Right lobe of liver (tissue), 6 donors: ENCODE data around the gene GLYATL1B. TPM values are rescaled to one million over a fixed set of nuclear protein-coding genes. Genes with fewer than 3 reads are reported as not detected.
"Not testable (repeated sequence)": the region's sequence is repeated elsewhere in the genome, so short reads cannot be mapped to it uniquely, and the experiment has no call there.

ENCODE experiments used
- ATAC-seq, 4 donors: fragments of 200-7000 bp; cut with Tn5 transposase; one replicate each; pipeline ENCODE4 v1.9.1; 2020; ENCODE audit warnings: mild to moderate bottlenecking in 4 of 4, moderate library complexity in 4 of 4
- DNase-seq, 3 donors: peaks; one replicate each; pipeline ENCODE4 v3.0.0-alpha.2; 2020
- H3K27ac ChIP-seq, 3 donors: fragments of 200-600 bp; one replicate each; pipeline ENCODE4 v1.8.0; 2022
- H3K27me3 ChIP-seq, 2 donors: fragments of 200-600 bp; one replicate each; pipeline ENCODE4 v1.8.0; 2022
- H3K36me3 ChIP-seq, 4 donors: fragments of 200-600 bp; sonication (generic) in 1 of 4; one replicate each; pipeline versions ENCODE4 v1.5.1 to v1.8.0; 2017 to 2022; ENCODE audit warnings: control low read depth in 1 of 4
- H3K4me1 ChIP-seq, 4 donors: fragments of 200-600 bp; sonication (generic) in 1 of 4; one replicate each; pipeline versions ENCODE4 v1.5.1 to v1.8.0; 2017 to 2022; ENCODE audit warnings: control low read depth in 1 of 4
- H3K4me3 ChIP-seq, 3 donors: fragments of 200-600 bp; one replicate each; pipeline ENCODE4 v1.8.0; 2022
- H3K9me3 ChIP-seq, 4 donors: fragments of 200-600 bp; sonication (generic) in 1 of 4; one replicate each; pipeline versions ENCODE4 v1.5.1 to v1.8.0; 2017 to 2022; ENCODE audit warnings: control low read depth in 1 of 4
- POLR2A ChIP-seq: fragments of 450-650 bp; IDR thresholded peaks from one replicate; pipeline ENCODE4 v1.6.1; 2017; ENCODE audit warnings: antibody characterized with exemption, mild to moderate bottlenecking
- WGBS: methylation state at CpG from one replicate; pipeline ENCODE4 v1.1.6; 2018; ENCODE audit warnings: low coverage, low lambda C conversion rate; ENCODE audit not compliant: insufficient coverage; ENCODE audit errors: missing lambda C conversion rate; 5-methylcytosine and 5-hydroxymethylcytosine counted together
- intact Hi-C, 2 donors: fragments of 100-400 bp; cut with DNase I; formaldehyde crosslinking; loops; one replicate each; pipeline versions ENCODE4 v1.11.2 to v1.14.1; 2022
- long read RNA-seq: library from polyadenylated mRNA; unstranded; transcript quantifications from one replicate; pipeline ENCODE4 v2.0.0, GENCODE V29; 2019
- total RNA-seq, 6 experiments: library from RNA; depleted of rRNA in 2 of 6; stranded (reverse); fragments of >200 nt in 2 of 6; fragmentation: NEBNext Ultra II Directional in 3 of 6; extraction: Animal tissue kit (Norgen Biotek cat#: 25700) in 3 of 6; gene quantifications; one replicate each; pipeline versions ENCODE4 v1.1.0 to v1.2.4, GENCODE V29; 2016 to 2023
- TF ChIP-seq, protein P1 (sequence below), 4 donors: fragments of 200-600 bp in 3 of 4; fragments of 450-650 bp in 1 of 4; IDR thresholded peaks; one replicate each; pipeline versions ENCODE4 v1.5.1 to v1.8.0; 2016 to 2022; ENCODE audit warnings: antibody characterized with exemption in 4 of 4, mild to moderate bottlenecking in 2 of 4
- donor health status: DM: no; HTN: yes; CAD: no.
- donor health status: DM: no; HTN: no; CAD: no.
- donor health status: DM: no; HTN: no; CAD: no.
- donor health status: DM: no; HTN: yes; CAD: no.
- donor health status: DM: no; HTN: yes; CAD: no.

Gene GLYATL1B, protein sequence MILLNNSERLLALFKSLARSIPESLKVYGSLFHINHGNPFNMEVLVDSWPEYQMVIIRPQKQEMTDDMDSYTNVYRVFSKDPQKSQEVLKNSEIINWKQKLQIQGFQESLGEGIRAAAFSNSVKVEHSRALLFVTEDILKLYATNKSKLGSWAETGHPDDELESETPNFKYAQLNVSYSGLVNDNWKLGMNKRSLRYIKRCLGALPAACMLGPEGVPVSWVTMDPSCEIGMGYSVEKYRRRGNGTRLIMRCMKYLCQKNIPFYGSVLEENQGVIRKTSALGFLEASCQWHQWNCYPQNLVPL
- total RNA-seq, result 1 to 10 TPM in 1 of 6 experiments, not detected in 5; 2.6 TPM
- long read RNA-seq, result 0 reads

DNA sequence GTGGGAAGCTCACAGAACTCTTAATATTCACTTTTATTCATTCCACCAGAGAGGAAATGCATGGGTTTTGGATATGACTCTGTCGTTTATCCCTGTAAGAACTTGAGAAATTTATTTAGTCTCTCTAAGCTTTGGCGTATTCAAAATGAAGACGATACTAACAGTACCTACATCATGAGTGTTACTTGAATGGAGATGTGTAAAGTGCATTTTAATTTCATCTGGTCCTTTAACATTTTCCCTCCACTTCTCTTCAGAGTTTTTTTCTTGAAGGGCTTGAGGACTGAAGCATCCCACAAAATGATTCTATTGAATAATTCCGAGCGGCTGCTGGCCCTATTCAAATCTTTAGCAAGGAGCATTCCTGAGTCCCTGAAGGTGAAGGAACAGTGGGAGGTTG lies at the start of gene GLYATL1B:
TSS of gene GLYATL1B (plus strand) at position 301 of the 400 bp plus-strand sequence. CDS start at position 301, 0 bp downstream.
- WGBS, result 90% methylated on average over 5 of the region's 5 CpGs

DNA sequence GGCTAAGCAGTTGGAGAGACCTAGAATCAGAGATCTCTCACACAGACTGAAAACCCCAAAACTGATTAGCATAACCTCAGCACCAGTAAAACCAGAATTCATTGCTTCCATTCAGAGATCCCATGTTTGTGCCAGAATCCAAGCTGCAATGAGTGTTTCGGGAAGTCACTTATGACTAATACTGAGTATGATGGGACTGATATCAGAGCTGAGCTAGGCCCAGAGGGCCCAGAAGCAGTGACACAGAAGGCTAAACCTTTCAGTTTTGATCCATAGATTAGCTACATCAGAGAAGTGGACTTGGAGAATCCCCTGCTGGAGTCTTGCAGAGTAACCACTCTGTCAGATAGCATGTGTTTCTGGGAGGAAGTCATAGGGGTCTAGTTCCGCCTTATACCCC lies 49.6 kb upstream of the GLYATL1B start:
- WGBS, result 83% methylated on average over 1 of the region's 2 CpGs
- ATAC-seq, H3K36me3 ChIP-seq, H3K27ac ChIP-seq, H3K4me3 ChIP-seq, H3K4me1 ChIP-seq, H3K27me3 ChIP-seq, intact Hi-C loops, H3K9me3 ChIP-seq, DNase-seq: not testable (repeated sequence)

More for the DNA sequence above, at the start of gene GLYATL1B:
- H3K36me3 ChIP-seq, DNase-seq, H3K27me3 ChIP-seq, H3K27ac ChIP-seq, intact Hi-C loops, ATAC-seq, H3K9me3 ChIP-seq, H3K4me1 ChIP-seq, H3K4me3 ChIP-seq: not testable (repeated sequence)

DNA sequence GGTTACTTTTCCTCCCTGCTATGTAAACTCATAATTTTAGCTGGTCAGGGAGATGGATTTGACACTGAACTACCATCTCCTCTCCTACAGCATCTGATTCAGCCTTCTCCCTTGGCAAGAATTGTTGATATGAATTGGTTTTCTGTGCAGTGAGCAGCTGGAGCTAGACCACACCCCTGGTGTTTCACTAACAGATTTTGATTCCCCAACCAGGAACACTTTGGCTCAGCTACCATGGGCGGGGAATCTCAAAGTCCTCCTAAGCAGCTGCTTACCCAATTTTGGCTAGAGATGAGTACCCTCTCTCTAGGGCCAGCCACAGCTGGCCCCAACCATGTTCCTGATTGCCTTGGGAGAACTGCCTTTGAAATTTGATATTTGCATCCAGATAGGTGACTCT lies 48.7 kb upstream of the GLYATL1B start:
- DNase-seq (peak in 2 of 3 donors; percentile 55 to 79), ATAC-seq (peak; percentile 92 to 98 (median 96))
- H3K36me3 ChIP-seq, H3K27me3 ChIP-seq, H3K4me1 ChIP-seq, H3K27ac ChIP-seq, H3K4me3 ChIP-seq, H3K9me3 ChIP-seq, intact Hi-C loops: not testable (repeated sequence)
- no CpG with 5 or more reads among the region's 1 CpG for WGBS

DNA sequence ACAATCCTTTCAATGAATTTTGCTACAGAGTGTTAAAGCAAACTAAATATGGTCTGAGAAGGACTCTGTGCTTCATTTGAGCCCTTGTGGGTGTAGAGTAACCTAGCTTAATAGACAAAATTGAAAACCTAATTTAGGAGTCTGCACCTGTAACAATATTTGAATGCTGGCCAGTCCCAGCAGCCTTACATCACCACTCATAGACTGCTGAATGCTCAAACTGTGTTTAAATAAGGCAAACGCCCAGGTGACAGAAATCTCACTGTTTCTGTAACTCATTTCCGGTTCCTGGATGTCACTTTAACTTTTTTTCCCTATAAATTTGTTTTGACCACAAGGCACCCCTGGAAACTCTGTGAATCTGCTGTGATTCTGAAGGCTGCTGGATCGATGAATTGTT lies 45.5 kb upstream of the GLYATL1B start:
- WGBS, result 40% methylated on average over 3 of the region's 3 CpGs
- H3K4me3 ChIP-seq, result no peak overlapping the region
- H3K27me3 ChIP-seq, result no peaks in the 10 kb centered on the region
- intact Hi-C loops, result no loop called here
- H3K36me3 ChIP-seq, result no peaks in the 10 kb centered on the region
- no peak overlapping the region for H3K27ac ChIP-seq
- ATAC-seq (peak in 1 of 4 donors; percentile 63), DNase-seq (no peak)
- no peak for TF ChIP-seq POLR2A
- TF ChIP-seq, protein P1, sequence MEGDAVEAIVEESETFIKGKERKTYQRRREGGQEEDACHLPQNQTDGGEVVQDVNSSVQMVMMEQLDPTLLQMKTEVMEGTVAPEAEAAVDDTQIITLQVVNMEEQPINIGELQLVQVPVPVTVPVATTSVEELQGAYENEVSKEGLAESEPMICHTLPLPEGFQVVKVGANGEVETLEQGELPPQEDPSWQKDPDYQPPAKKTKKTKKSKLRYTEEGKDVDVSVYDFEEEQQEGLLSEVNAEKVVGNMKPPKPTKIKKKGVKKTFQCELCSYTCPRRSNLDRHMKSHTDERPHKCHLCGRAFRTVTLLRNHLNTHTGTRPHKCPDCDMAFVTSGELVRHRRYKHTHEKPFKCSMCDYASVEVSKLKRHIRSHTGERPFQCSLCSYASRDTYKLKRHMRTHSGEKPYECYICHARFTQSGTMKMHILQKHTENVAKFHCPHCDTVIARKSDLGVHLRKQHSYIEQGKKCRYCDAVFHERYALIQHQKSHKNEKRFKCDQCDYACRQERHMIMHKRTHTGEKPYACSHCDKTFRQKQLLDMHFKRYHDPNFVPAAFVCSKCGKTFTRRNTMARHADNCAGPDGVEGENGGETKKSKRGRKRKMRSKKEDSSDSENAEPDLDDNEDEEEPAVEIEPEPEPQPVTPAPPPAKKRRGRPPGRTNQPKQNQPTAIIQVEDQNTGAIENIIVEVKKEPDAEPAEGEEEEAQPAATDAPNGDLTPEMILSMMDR (IDR thresholded peaks at IDR 0.05), result no peak
- no peaks in the 10 kb centered on the region for H3K4me1 ChIP-seq
- no peaks in the 10 kb centered on the region for H3K9me3 ChIP-seq

DNA sequence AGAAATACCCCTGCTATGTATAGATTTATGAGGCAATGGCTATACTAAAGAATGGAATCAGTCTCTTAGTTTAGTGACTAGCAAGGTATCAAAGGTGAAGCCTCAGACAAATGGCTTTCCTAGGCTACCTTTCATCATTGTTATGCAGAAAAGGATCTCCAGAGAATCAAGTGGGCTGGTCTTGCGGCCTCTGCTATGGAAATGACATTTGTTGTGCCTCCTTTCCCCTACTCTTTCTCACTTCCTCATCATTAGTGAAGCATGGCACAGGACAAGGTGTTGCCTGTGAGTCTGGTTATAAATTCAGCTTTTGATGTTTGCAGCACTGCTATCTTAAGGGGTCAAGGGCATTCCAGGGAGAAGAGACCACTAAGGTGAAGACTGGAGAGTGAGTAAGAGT lies 34.7 kb upstream of the GLYATL1B start:
- not testable (repeated sequence) for H3K4me3 ChIP-seq, H3K36me3 ChIP-seq

DNA sequence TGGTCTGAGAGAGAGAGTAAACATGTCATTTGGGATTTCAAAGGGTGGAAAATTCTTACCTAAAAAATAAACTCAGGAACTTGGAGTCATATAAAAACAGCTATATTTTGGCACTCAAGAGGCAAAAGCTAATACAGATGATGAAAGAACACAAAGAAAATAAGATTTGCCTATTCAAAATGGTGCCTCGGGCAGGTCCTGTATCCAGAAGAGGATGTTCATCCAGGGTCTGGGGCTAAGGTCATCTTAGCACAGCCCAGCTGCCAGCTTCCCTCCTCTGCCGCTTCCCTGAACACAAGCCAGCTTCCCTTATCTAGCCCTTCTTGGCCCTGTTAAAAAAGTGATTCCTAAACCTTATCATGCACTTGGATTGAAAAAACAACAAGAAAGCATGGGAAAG lies 33.8 kb upstream of the GLYATL1B start:
- whole genome bisulfite sequencing, result 12% methylated on average over 2 of the region's 2 CpGs
- H3K4me3 ChIP-seq, H3K27ac ChIP-seq, H3K9me3 ChIP-seq, intact Hi-C loops, H3K27me3 ChIP-seq, H3K4me1 ChIP-seq, H3K36me3 ChIP-seq: not testable (repeated sequence)
- ATAC-seq (peak; percentile 73 to 98 (median 88)), DNase-seq (peak in 1 of 3 donors; percentile 67)

More for the DNA sequence above, 34.7 kb upstream of the GLYATL1B start:
- H3K27ac ChIP-seq, H3K4me1 ChIP-seq, ATAC-seq, intact Hi-C loops, DNase-seq, H3K27me3 ChIP-seq, H3K9me3 ChIP-seq: not testable (repeated sequence)
- WGBS, result no CpG with 5 or more reads among the region's 1 CpG

DNA sequence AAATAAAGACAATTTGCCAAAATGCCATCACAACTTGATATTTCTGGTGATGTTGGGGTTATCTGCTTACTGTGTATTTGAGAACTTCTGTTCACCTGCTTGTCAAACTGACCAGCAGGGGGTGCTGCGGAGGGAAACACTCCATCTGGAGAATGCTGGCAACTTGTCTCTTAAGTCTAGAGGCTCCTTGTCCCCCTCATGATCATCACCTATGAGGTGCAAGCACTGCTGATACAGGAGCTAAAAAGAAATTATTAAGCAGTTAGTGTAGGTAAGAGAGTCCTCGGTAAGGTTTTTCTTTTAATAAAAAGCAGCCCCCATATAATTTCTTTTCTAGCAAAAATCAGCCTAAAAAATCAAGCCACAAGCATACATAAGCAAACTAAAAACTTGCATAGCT lies 32.7 kb upstream of the GLYATL1B start:
- no peak overlapping the region for H3K4me3 ChIP-seq
- intact Hi-C loops, result no loop called here

More for the DNA sequence above, 32.7 kb upstream of the GLYATL1B start:
- Histone ChIP-seq H3K9me3 (no peaks in the 10 kb centered on the region), H3K27ac (no peak overlapping the region), H3K36me3 (no peaks in the 10 kb centered on the region), H3K4me1 (peaks cover 0 to 3% (median 0%) of the 10 kb centered on the region in 4 donors), H3K27me3 (no peaks in the 10 kb centered on the region)
- WGBS, result 45% methylated on average over 2 of the region's 2 CpGs
- ATAC-seq (peak; percentile 37 to 56 (median 41)), DNase-seq (peak; percentile 53 to 68 (median 59))
- TF ChIP-seq POLR2A, result no peak
- TF ChIP-seq, protein P1 (IDR thresholded peaks at IDR 0.05), result peak; percentile 21 to 89 (median 80)
